HG03439 (cell line): Measurements from ENCODE around the gene SUPT20H.
A peak's percentile ranks its signal among the peaks of the same experiment; 100 is the strongest.

Experiments used
- ATAC-seq: cut with Tn5 transposase; IDR thresholded peaks from one replicate; pipeline ENCODE4 v1.9.1; 2021; ENCODE audit warnings: mild to moderate bottlenecking, moderate library complexity; ENCODE audit not compliant: unreplicated experiment

Gene SUPT20H

DNA sequence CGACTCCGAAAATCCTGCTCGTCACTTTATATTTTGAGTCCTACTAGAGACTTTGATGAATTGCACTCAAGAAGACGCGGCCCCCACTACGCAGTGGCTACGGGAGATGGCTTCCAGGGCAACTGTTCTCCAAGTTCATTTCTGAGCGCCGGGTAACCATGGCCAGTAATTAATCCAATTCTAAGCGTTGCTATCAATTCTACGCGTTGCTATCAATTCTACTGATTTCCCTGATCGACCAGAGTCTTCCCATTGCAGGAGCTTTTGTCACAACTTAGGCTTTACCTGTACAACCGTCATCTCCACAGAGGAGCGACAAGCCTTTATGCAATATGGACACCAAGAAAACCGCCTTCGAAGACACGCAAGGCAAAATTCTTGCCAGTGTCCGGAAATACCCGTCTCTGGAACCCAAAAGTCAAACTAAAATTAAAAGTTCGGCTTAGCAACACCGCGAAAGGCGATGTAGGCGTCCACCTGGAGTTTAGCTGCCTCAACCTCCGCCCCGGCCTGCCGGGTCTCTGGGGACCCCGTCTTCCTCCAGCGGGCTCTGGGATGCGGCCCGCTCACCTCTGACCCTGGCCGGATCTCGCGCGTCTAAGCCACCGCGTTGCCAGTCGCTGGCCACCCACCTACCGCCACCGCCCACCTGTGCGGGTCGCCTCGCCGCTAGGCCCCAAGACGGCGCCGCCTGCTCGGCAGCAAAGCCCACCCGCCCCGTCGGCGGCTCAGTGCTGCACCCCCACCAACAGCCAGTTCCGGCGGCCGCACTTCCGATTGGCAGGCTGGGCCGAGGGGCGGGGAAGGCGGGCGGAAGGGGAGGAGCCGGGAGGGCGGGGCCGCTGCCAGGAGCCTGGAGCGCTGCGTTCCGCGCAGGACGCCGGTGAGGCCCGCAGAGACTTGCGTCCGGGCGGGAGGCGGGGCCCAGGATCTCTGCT lies at the start of gene SUPT20H:
SUPT20H (minus strand) TSS at position 779 of the 938 bp plus-strand sequence. CDS start 8,198 bp downstream, outside the sequence.
- ATAC-seq: peak; percentile 99

DNA sequence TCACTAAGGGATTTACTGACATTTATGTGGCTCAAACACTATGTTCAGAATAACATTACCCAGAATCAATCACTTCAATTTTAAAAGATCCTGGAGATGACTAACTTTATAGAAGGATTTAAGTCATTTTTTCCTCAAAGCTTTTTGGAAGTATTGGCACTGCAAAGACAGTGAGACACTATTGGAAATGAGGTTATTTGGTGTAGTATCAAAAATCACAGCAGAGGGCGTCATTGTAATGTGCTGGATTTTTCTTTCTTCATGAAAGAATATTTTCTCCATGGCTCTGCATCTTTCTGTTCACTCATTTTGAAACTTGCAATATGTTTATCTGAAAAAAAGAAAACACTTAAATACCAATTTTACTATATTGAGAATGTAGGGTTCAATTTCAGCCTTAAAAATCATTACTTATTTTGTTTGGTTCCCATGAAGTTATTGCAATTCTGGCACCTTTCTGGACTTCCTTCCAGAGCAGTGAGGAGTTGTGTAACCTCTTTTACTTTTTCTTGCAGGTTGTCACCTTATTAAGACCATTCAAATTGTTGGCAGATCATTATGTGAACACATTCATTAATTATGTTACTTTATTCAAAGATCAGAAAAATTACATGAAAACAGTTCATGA lies 49.7 kb upstream of the SUPT20H start:
- no peak for ATAC-seq

GRCh38 chr13:37107868-37108267 lies 48.4 kb upstream of the SUPT20H start:
- no peak for ATAC-seq

DNA sequence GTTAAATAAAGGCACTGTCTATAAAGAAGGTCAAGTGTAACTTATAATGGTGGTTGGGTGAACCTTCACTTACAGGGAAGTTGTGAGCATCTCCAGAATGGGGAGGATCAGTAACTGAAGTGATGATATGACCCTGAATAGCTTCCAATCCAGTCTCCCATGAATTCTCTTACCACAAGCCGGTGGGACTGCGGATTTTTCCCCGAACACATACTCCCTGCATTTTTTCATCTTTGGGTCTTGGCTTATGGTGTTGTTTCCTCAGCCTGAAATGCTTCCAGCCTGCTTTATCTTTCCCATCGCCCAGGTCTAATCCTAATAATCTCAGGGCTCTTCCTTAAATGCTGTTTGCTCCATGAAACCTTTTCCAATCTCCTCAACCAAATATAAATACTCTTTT lies 48.0 kb upstream of the SUPT20H start:
- ATAC-seq: no peak

DNA sequence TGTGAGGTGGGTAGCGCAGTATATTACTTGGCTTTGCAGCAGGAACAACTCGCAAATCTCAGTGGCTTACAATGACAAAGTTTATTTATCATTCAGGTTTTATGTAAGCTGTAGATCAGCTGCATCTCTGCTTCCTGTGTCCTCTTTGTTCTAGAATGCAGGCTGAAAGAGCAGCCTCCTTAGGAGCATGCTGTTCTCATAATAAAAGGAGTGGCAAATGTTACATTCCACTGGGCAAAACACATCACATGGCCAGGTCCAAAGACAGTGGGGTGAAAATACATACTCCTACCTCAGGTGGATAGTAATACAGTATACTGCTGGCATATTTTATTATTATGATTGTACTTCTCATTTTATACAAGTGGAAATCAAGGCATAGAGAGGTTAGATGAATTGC lies 47.2 kb upstream of the SUPT20H start:
- no peak for ATAC-seq

- ATAC-seq: no peak
These were observed 45.8 kb upstream of the SUPT20H start, which contains the start of gene CSNK1A1L for GRCh38 chr13:37105251-37105714. TSS of gene CSNK1A1L (minus strand) at chr13:37105664. CDS start at chr13:37105256, 408 bp downstream.

DNA sequence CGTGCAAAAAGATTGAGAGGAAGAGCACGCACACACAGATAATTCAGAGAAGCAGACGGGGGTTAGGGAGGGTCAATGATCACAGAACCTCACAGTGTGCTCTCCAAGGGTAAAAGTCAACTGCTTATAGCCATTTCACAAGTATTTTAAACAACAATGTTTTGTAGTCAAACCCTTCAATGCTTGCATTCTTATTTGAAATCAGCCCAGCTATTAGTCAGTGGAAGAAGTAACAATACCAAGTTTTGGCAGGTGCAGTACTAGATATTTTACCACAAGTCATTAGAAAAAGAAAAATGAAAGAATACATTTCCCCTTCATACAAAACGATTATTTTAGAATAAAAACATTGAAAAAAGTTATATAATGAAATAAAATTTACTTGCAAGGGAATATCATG lies 43.4 kb upstream of the SUPT20H start:
- ATAC-seq: no peak

DNA sequence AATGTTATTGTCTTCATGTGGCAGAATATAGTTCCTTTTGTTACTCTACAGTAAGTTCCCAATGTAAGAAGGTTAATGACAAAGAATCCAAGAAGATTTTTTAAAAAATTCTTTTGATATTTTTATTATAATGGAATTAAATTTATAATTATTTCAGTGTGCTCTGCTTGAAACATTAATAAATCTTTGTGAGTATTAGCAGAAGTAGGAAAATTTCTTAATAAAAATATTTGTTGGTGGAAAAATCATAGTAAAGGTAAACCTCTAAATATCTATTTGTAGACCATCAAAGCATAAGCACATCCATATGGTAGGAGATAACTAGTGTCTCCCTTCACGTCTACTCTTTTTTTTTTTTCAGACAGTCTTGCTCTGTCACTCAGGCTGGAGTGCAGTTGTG lies 41.7 kb upstream of the SUPT20H start:
- no peak for ATAC-seq

DNA sequence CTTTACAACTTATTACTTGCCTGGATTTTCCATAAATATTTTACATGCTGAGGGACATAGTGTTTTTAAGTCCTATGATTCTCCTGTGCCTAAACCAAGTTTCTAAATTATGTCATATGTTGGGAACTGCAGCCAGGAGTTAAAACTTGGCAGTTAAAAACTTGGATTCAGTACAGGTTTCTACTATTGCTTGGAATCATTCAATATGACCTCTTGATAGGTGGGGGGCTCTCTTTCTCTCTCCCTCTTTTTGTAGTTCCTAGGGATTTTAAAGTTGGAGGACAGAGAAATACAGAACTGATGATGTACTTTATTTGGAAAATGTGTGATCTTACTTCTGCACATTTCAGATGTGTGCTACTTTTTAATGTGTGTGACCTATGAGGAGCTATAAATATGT lies 41.2 kb upstream of the SUPT20H start:
- no peak for ATAC-seq

DNA sequence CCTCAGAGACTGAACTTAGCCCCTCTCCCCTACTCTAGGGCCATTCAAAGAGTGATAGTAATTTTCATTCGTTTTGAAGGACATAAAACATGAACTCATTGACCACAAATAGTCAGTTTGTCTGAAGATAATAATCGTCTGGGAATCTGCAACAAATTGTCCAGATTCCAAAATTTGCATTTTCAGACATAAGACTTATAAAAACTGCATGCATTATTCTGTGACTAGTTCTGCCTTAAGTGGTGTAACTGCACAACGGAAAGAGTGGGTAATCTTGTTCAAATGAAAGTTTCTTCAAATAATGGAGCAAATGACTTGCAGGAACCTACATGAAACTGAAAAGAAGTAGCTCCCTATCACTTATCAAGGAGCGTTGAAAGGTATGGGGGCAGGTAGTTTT lies 37.6 kb upstream of the SUPT20H start:
- ATAC-seq: no peak

DNA sequence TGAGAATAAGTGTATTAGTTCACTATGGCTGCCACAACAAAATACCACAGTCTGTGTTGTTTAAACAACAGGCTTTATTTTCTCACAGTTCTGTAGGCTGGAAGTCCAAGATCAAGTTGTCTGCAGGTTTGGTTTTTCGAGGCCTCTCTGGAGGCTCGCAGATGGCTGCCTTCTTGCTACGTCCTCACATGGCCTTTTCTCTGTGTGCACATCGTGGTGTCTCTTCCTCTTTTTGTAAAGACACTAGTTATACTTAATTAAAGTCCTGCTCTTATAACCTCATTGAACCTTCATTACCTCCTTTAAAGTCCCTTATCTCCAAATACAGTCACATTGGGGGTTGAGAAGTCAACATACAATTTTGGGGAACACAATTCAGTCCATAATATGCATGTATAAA lies 35.4 kb upstream of the SUPT20H start:
- no peak for ATAC-seq

GRCh38 chr13:37094099-37094498 lies 34.6 kb upstream of the SUPT20H start:
- ATAC-seq: no peak

DNA sequence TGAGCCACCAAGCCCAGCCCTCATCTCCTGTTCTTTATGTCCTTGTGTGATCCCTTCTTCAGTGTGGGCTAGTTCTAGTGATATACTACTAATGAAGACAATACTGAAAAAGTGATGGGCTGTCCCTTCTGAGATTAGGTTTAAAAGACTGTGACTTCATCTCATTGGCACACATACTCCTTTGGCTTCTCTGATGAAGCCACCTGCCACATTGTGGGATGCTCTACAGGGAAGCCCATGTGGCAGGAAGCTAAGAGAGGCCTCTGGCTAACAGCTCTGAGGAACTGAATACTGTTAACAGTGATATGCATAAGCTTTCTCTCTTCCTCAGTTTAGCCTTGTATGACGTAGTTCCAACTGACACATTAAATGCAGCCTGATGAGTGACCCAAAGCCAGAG lies 32.3 kb upstream of the SUPT20H start:
- ATAC-seq: no peak

DNA sequence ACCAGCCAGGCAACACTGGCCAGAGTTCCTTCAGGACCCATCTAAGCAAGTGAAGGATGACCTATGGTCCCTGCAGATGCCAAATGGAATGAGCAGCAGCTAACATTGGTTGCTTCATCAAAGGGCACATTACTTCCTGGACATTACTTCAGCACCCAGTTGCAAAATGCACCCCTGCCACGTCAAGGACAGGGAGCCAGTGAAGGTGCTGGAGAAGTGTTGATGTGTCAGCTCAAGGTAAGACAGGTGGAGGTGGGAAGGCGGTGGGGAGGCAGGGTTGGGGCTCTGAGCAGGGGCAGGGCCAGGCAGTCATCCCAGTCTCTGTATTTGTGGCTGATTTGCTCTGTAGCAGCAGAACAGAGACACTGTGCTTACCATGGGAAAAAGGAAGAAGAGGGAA lies 31.4 kb upstream of the SUPT20H start:
- no peak for ATAC-seq

DNA sequence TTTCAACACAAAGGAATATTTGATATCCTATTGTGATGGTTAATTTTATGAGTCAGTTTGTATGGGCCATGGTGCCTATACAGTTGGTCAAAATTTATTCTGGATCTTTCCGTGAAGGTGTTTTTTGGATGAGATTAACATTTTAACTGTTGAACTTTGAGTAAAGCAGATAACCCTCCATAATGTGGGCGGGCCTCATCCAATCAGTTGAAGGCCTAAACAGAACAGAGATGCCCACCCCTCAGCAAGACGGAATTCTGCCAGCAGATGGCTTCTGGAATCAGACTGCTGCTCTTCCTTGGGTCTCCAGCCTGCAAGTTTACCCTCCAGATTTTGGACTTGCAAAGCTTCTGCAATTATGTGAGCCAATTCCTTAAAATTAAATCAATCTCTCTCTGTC lies 30.0 kb upstream of the SUPT20H start:
- ATAC-seq: no peak

GRCh38 chr13:37087486-37087885 lies 28.0 kb upstream of the SUPT20H start:
- ATAC-seq: no peak

DNA sequence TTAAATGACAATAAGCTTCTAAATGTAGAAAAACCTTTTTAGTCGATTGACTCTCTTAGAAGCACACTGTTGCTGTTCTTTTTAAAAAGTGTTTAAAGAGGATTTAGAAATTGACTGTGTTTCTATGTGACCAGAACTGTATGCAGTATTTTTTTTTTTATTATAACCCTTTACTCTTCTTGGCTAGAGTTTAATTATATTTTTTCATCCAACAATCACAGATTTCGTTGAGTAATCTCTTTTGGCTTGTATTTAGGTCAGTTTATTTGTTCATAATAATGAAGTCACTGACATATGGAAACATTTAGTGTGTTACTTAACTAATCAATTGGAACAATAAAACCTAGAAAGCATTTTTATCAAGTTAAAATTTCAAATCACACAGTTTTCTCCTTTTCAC lies 26.1 kb upstream of the SUPT20H start:
- ATAC-seq: no peak

DNA sequence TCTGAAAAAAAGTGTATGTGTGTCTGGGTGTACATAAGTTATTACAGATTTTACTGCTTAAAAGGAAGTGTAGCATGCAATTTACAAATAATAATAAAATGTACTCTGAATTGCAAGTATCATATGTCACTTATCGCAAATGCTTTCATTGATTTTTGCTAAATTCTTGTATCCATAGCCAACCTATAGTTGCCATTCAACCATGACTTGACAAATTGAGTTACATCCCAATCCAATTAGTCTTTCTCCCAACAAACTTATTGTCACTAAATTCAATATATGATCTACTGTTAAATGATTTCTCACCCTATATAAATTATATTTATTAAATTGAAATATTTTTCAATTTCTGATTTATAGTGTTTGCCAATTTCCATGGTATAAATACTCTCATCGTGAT lies 17.3 kb upstream of the SUPT20H start:
- no peak for ATAC-seq

GRCh38 chr13:37075164-37075563 lies 15.7 kb upstream of the SUPT20H start:
- ATAC-seq: no peak

- no peak for ATAC-seq
These were observed 15.2 kb upstream of the SUPT20H start for GRCh38 chr13:37074703-37075102.

- no peak for ATAC-seq
These were observed 12.5 kb upstream of the SUPT20H start for GRCh38 chr13:37072024-37072423.

DNA sequence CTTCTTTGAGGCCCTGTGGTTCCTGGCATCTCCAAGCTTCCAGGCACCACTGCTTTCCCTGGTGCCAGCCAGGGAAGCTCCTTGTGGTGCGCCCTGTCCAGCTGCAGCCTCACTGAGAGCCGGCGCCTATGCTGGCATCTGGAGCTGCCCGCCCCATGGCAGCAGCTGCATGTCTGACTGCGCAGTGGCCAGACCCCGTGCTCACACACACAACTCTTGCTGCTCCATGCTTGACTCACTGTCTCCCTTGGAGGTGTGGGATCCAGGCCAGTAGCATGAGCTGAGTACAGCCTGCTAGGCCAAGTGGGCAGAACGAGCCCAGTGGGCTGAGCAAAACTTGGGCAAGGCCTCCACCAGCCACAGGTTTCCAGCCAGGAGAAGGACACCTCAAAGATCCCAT lies 11.5 kb upstream of the SUPT20H start:
- ATAC-seq: no peak
